CD4-positive, alpha-beta T cell treated with Interleukin-15 for 4 hours (primary cell): ENCODE results near the gene SRSF5.
"Not testable (repeated sequence)": the region's sequence is repeated elsewhere in the genome, so short reads cannot be mapped to it uniquely, and the experiment has no call there.

Source experiments
- DNase-seq: peaks from one replicate; pipeline ENCODE4 v3.0.0-alpha.2; 2020; ENCODE audit warnings: low spot score

Gene SRSF5

GRCh38 chr14:69766984-69767368, at the start of gene SRSF5:
TSS of gene SRSF5 (plus strand) at chr14:69767142. CDS start at chr14:69768157, 1,015 bp downstream.
- peak; percentile 93 for DNase-seq

GRCh38 chr14:69718614-69719013, 48.3 kb upstream of the SRSF5 start:
- not testable (repeated sequence) for DNase-seq

- no peak for DNase-seq
These were observed 47.4 kb upstream of the SRSF5 start for GRCh38 chr14:69719501-69719951.

GRCh38 chr14:69720912-69721311, 46.0 kb upstream of the SRSF5 start:
- no peak for DNase-seq

- DNase-seq = peak; percentile 88
These were observed 40.0 kb upstream of the SRSF5 start for GRCh38 chr14:69726761-69727511.

GRCh38 chr14:69727860-69728259, 39.1 kb upstream of the SRSF5 start:
- no peak for DNase-seq

GRCh38 chr14:69731919-69732598, 34.9 kb upstream of the SRSF5 start:
- DNase-seq = not testable (repeated sequence)

- not testable (repeated sequence) for DNase-seq
These were observed 30.5 kb upstream of the SRSF5 start for GRCh38 chr14:69736405-69736804.

- DNase-seq = no peak
These were observed 25.9 kb upstream of the SRSF5 start for GRCh38 chr14:69741055-69741454.

GRCh38 chr14:69749956-69750355, 17.0 kb upstream of the SRSF5 start:
- DNase-seq = no peak

GRCh38 chr14:69750495-69750894, 16.4 kb upstream of the SRSF5 start:
- DNase-seq = no peak

GRCh38 chr14:69752773-69753172, 14.2 kb upstream of the SRSF5 start:
- DNase-seq = no peak

- DNase-seq = no peak
These were observed 13.1 kb upstream of the SRSF5 start for GRCh38 chr14:69753860-69754259.

GRCh38 chr14:69754487-69754886, 12.5 kb upstream of the SRSF5 start:
- no peak for DNase-seq

GRCh38 chr14:69755296-69755695, 11.6 kb upstream of the SRSF5 start:
- DNase-seq = no peak

GRCh38 chr14:69755784-69756183, 11.2 kb upstream of the SRSF5 start:
- no peak for DNase-seq

- DNase-seq = no peak
These were observed 10.6 kb upstream of the SRSF5 start for GRCh38 chr14:69756298-69756697.

GRCh38 chr14:69760810-69761209, 6.1 kb upstream of the SRSF5 start:
- DNase-seq = no peak

GRCh38 chr14:69763761-69764510, 3.0 kb upstream of the SRSF5 start:
- DNase-seq = no peak

- peak; percentile 91 for DNase-seq
These were observed 542 bp downstream of the SRSF5 start for GRCh38 chr14:69767369-69767999.

GRCh38 chr14:69768873-69769272, 1.9 kb downstream of the SRSF5 start:
- no peak for DNase-seq

GRCh38 chr14:69769623-69770022, 2.7 kb downstream of the SRSF5 start:
- DNase-seq = no peak
